ENCODE results near the gene ABCA2.

The ABCA2 gene

GRCh38 chr9:136964171-136964689 is 63.8 kb downstream of the ABCA2 start:
- no peak for DNase-seq (ENCODE audit: low read depth)

DNA sequence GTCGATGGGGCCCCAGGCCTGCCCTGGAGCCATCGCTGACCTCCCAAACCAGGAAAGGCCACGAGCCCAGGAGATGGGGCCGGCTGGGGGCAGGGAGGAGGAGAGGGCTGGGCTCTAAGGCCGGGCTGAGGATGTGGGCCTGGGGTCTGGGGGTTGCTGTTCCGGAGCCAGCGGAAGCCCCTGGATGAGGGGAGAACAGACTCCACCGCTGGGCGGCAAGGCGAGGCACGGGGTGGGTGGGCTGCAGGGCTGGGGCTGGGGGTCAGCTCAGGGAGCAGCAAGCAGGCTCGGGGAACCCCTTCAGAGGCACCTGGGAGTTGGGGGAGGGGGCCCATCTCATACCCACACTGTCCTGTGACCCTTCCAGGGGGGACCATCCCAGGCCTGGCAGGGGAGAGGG is 64.3 kb downstream of the ABCA2 start:
- no peak for DNase-seq (ENCODE audit: low read depth)

DNA sequence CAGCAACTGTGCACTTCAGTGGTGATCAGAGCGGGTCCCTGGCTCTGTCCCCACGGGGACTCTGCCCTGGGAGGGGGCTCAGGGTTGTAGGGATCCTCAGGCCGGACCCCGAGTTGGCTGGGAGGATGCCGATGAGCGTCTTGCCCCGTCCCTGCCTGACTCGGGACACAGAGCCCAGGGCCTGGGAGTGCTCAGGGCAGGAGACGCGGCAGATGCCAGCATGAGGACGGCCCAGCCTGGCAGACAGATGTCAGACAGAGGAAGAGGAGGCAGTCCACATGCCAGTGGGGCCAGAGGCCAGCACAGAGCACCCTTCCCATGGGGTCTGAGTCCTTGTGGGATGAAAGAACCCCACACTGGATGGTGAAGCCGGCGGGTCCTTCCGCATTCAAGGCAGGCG is 64.7 kb downstream of the ABCA2 start:
- no peak for DNase-seq (ENCODE audit: low read depth)

GRCh38 chr9:136962701-136963248 is 65.3 kb downstream of the ABCA2 start:
- no peak for DNase-seq (ENCODE audit: low read depth)

GRCh38 chr9:136962163-136962562 is 65.9 kb downstream of the ABCA2 start:
- DNase-seq (ENCODE audit: low read depth), result no peak

GRCh38 chr9:136961279-136962065 is 66.6 kb downstream of the ABCA2 start:
- DNase-seq (ENCODE audit: low read depth), result no peak

DNA sequence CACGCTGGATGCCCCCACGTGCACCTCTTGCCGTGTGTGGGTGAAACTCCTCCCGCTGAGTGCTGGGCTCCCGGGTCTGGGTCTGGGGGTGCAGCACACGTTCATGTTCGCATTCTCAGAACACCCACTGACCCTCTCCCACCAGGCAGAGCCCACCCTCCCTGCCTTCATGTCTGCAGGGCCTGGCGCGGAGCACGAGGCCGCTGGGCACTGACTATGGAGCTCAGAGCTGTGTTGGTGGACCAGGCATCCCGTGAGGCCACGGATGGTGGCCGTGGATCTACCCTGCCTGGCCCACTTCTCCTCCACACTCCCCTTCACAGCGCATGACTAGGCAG is 67.1 kb downstream of the ABCA2 start:
- DNase-seq (ENCODE audit: low read depth), result no peak

GRCh38 chr9:136960212-136960937 is 67.7 kb downstream of the ABCA2 start:
- no peak for DNase-seq (ENCODE audit: low read depth)

DNA sequence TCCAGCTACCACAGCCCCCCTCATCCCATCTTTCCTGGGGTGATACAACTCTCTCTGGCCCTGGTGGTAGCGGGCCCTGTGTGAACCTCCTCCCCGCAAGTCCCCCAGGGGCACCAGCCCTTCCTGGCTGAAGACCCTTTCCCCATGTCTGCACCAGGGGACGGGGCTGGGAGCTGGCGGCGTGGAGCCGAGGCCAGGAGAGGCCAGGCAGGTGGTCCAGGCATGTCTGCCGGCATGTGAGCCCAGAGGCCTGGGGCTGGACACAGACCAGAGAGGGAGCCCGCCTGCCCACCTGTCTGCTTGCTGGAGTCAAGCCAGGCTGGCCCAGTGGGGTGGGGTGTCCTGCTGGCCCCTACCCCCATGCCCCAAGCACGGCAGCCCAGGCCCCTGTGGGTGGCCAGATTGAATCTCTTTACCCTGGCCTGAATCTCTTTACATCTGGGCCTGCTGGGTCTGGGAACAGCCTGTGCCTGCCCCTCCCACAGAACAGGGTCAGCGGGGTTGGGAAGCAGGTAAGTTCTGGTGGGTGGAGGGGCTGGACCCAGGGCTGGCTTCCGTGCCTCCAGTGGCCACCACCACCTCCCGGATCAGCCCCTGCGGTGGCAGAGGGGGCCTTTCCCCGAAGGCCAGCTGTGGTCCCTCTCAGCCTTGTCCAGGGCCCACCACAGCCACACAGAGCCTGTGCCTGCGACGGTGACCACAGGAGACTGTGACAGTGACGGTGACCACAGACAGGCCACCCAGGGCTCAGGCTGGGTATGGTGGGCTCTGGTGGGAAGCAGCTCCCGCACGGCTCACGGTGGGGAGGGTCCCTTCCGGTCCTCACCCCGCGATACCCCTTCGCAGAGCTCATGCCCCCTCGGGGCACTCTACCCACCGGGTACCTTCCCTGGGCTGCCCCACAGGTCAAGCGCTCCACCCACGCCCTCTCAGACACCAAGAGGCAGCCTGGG is 68.9 kb downstream of the ABCA2 start:
- DNase-seq (ENCODE audit: low read depth), result no peak

- no peak for DNase-seq (ENCODE audit: low read depth)
Measured at GRCh38 chr9:136958473-136958872, 69.6 kb downstream of the ABCA2 start.

- DNase-seq (ENCODE audit: low read depth), result no peak
Measured at GRCh38 chr9:136957901-136958300, 70.1 kb downstream of the ABCA2 start.

DNA sequence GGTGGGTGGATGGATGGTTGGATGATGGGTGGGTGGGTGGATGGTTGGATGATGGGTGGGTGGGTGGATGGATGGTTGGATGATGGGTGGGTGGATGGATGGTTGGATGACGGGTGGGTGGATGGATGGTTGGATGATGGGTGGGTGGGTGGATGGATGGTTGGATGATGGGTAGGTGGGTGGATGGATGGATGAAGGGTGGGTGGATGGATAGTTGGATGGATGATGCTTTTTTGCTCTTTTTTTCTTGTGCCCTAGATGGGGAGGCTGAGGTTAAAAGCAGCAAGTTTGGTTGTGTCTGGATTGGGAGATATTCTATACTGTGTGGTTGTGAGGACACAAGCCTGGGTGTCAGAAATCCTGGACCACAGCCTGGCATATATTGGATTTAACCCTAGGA is 70.6 kb downstream of the ABCA2 start:
- no peak for DNase-seq (ENCODE audit: low read depth)

All from stimulated activated CD8-positive, alpha-beta memory T cell treated with anti-CD3 and anti-CD28 coated beads, Interleukin-7, amount 100 ng/mL, for 24 hours (primary cell).